HG02970 (cell line): ENCODE data around the gene APC2.
A peak's percentile ranks its signal among the peaks of the same experiment; 100 is the strongest.
"Not testable (repeated sequence)": the region's sequence is repeated elsewhere in the genome, so short reads cannot be mapped to it uniquely, and the experiment has no call there.

Experiments used
- ATAC-seq: cut with Tn5 transposase; IDR thresholded peaks from one replicate; pipeline ENCODE4 v1.9.1; 2021; ENCODE audit warnings: mild to moderate bottlenecking, moderate library complexity, moderate number of reproducible peaks; ENCODE audit not compliant: unreplicated experiment, low FRiP score

The APC2 gene

GRCh38 chr19:1474765-1475351 is 24.9 kb downstream of the APC2 start:
- ATAC-seq = no peak

GRCh38 chr19:1475751-1476437 is 26.0 kb downstream of the APC2 start:
- no peak for ATAC-seq

GRCh38 chr19:1477056-1477455 is 27.1 kb downstream of the APC2 start:
- ATAC-seq = not testable (repeated sequence)

- ATAC-seq = peak; percentile 80
Measured at GRCh38 chr19:1478934-1479707, 29.2 kb downstream of the APC2 start, which contains the start of gene C19orf25. TSS of gene C19orf25 (minus strand) at chr19:1479215. CDS start at chr19:1478903, 312 bp downstream.

- ATAC-seq = no peak
Measured at GRCh38 chr19:1481224-1481892, 31.4 kb downstream of the APC2 start.

- ATAC-seq = no peak
Measured at GRCh38 chr19:1481893-1482360, 32.0 kb downstream of the APC2 start.

GRCh38 chr19:1482361-1483130 is 32.6 kb downstream of the APC2 start:
- ATAC-seq = no peak

GRCh38 chr19:1483131-1483978 is 33.4 kb downstream of the APC2 start:
- ATAC-seq = no peak

GRCh38 chr19:1483979-1484428 is 34.1 kb downstream of the APC2 start:
- ATAC-seq = no peak

- no peak for ATAC-seq
Measured at GRCh38 chr19:1486720-1487575, 37.0 kb downstream of the APC2 start.

GRCh38 chr19:1487576-1488281 is 37.8 kb downstream of the APC2 start:
- no peak for ATAC-seq

GRCh38 chr19:1488282-1488601 is 38.3 kb downstream of the APC2 start:
- ATAC-seq = no peak

GRCh38 chr19:1489463-1490310 is 39.8 kb downstream of the APC2 start:
- no peak for ATAC-seq

GRCh38 chr19:1490311-1491113 is 40.6 kb downstream of the APC2 start, which contains the start of gene PCSK4:
TSS of gene PCSK4 (minus strand) at chr19:1490350. CDS start at chr19:1490346, 4 bp downstream.
- ATAC-seq = peak; percentile 82

- no peak for ATAC-seq
Measured at GRCh38 chr19:1491114-1491848, 41.4 kb downstream of the APC2 start, which contains the start of gene REEP6. TSS of gene REEP6 (plus strand) at chr19:1491181. CDS start at chr19:1491270, 89 bp downstream.
